Inferior parietal cortex (tissue), 1 donor: Measurements from ENCODE around the gene PHKB.
"Not testable (repeated sequence)": the region's sequence is repeated elsewhere in the genome, so short reads cannot be mapped to it uniquely, and the experiment has no call there.

Source experiments
- DNase-seq: peaks from one replicate; pipeline ENCODE4 v3.0.0-alpha.2; 2016; ENCODE audit errors: extremely low spot score

PHKB gene

GRCh38 chr16:47681571-47681970, 220.4 kb downstream of the PHKB start:
- DNase-seq, result not testable (repeated sequence)

GRCh38 chr16:47687694-47688093, 226.6 kb downstream of the PHKB start:
- DNase-seq, result no peak

GRCh38 chr16:47693226-47693625, 232.1 kb downstream of the PHKB start:
- DNase-seq, result no peak

GRCh38 chr16:47694543-47694942, 233.4 kb downstream of the PHKB start:
- no peak for DNase-seq

- no peak for DNase-seq
Observed at GRCh38 chr16:47695756-47696155, 234.6 kb downstream of the PHKB start.

- no peak for DNase-seq
Observed at GRCh38 chr16:47697826-47698225, 236.7 kb downstream of the PHKB start.

- no peak for DNase-seq
Observed at GRCh38 chr16:47699106-47699505, 238.0 kb downstream of the PHKB start.

GRCh38 chr16:47700857-47701587, 239.9 kb downstream of the PHKB start:
- DNase-seq, result no peak

GRCh38 chr16:47705266-47705665, 244.1 kb downstream of the PHKB start:
- DNase-seq, result no peak

- DNase-seq, result no peak
Observed at GRCh38 chr16:47711809-47712208, 250.7 kb downstream of the PHKB start.

- DNase-seq, result no peak
Observed at GRCh38 chr16:47712276-47713224, 251.4 kb downstream of the PHKB start.

- no peak for DNase-seq
Observed at GRCh38 chr16:47713225-47713595, 252.1 kb downstream of the PHKB start.

GRCh38 chr16:47715442-47716083, 254.4 kb downstream of the PHKB start:
- no peak for DNase-seq

- DNase-seq, result no peak
Observed at GRCh38 chr16:47716571-47716970, 255.4 kb downstream of the PHKB start.

GRCh38 chr16:47719713-47720112, 258.6 kb downstream of the PHKB start:
- no peak for DNase-seq

- DNase-seq, result no peak
Observed at GRCh38 chr16:47721006-47721637, 260.0 kb downstream of the PHKB start.

GRCh38 chr16:47722046-47722445, 260.9 kb downstream of the PHKB start:
- no peak for DNase-seq

GRCh38 chr16:47724115-47724785, 263.1 kb downstream of the PHKB start:
- no peak for DNase-seq

- DNase-seq, result no peak
Observed at GRCh38 chr16:47725188-47725695, 264.1 kb downstream of the PHKB start.

- no peak for DNase-seq
Observed at GRCh38 chr16:47726031-47726675, 265.0 kb downstream of the PHKB start.

- DNase-seq, result no peak
Observed at GRCh38 chr16:47727131-47727530, 266.0 kb downstream of the PHKB start.
